MCF 10A (cell line): ENCODE measurements around the gene ADAM21. TPM values are rescaled to one million over a fixed set of nuclear protein-coding genes. Genes with fewer than 3 reads are reported as not detected.
"Not testable (repeated sequence)": the region's sequence is repeated elsewhere in the genome, so short reads cannot be mapped to it uniquely, and the experiment has no call there.

Experiments used
- BruUV-seq: library from RNA; stranded (reverse); fragments of 400-500 nt; replicated peaks from 2 replicates; lab custom pipeline; 2021; lab: Mats Ljungman, UMichigan
- CTCF ChIA-PET: fragments of 300-600 bp; sonication (Branson Sonifier 250); formaldehyde crosslinking; extraction: SDS; loops from one replicate; lab custom pipeline; 2021; ENCODE audit warnings: antibody characterized with exemption, inconsistent platforms; lab: Yijun Ruan, JAX
- POLR2A ChIA-PET: fragments of 300-600, 350-650 bp; sonication (Branson Sonifier 250); formaldehyde crosslinking; extraction: SDS; loops from one replicate; lab custom pipeline; 2020; ENCODE audit warnings: antibody characterized with exemption, inconsistent platforms; lab: Yijun Ruan, JAX
- DNase-seq: peaks from one replicate; pipeline ENCODE4 v3.0.0-alpha.2; 2018; ENCODE audit not compliant: unreplicated experiment
- H3K27ac Mint-ChIP-seq: one replicate; pipeline ENCODE4 v1.8.0; 2022; ENCODE audit warnings: mild to moderate bottlenecking, low read depth, mixed read lengths; ENCODE audit not compliant: unreplicated experiment
- H3K27me3 Mint-ChIP-seq: one replicate; pipeline ENCODE4 v1.8.0; 2022; ENCODE audit warnings: mixed read lengths; ENCODE audit not compliant: insufficient read depth, unreplicated experiment
- H3K36me3 Mint-ChIP-seq: one replicate; pipeline ENCODE4 v1.8.0; 2022; ENCODE audit warnings: mild to moderate bottlenecking, moderate library complexity, mixed read lengths; ENCODE audit not compliant: insufficient read depth, unreplicated experiment
- H3K4me1 Mint-ChIP-seq: one replicate; pipeline ENCODE4 v1.8.0; 2022; ENCODE audit warnings: mixed read lengths; ENCODE audit not compliant: insufficient read depth, unreplicated experiment
- H3K4me3 Mint-ChIP-seq: one replicate; pipeline ENCODE4 v1.8.0; 2022; ENCODE audit warnings: mild to moderate bottlenecking, moderate library complexity, mixed read lengths; ENCODE audit not compliant: unreplicated experiment
- H3K9me3 Mint-ChIP-seq: one replicate; pipeline ENCODE4 v1.8.0; 2022; ENCODE audit warnings: mixed read lengths; ENCODE audit not compliant: unreplicated experiment
- CTCF ChIP-seq: fragments of 200-600 bp; IDR thresholded peaks from one replicate; pipeline ENCODE4 v1.8.0; 2022; ENCODE audit warnings: antibody characterized with exemption, mild to moderate bottlenecking; ENCODE audit not compliant: unreplicated experiment
- intact Hi-C: fragments of 100-400 bp; cut with micrococcal nuclease; formaldehyde crosslinking; loops from 2 replicates; pipeline ENCODE4 v1.14.1; 2022
- total RNA-seq: library from RNA; stranded (reverse); gene quantifications from 2 replicates; pipeline ENCODE4 v1.2.3, GENCODE V29; 2022

The ADAM21 gene
- total RNA-seq, 1 experiment from 2014 or later = 0.37 TPM

GRCh38 chr14:70425354-70425753, 26.6 kb upstream of the ADAM21 start:
- H3K9me3 Mint-ChIP-seq = peaks cover 12% of the 10 kb centered on the region
- H3K27ac Mint-ChIP-seq = no peak overlapping the region
- TF ChIP-seq CTCF = no peak
- no peak overlapping the region for H3K4me3 Mint-ChIP-seq
- no peak for DNase-seq
- no peaks in the 10 kb centered on the region for H3K4me1 Mint-ChIP-seq
- POLR2A ChIA-PET = no interaction called here
- H3K27me3 Mint-ChIP-seq = no peaks in the 10 kb centered on the region
- intact Hi-C loops = no loop called here
- CTCF ChIA-PET = no interaction called here
- no peaks in the 10 kb centered on the region for H3K36me3 Mint-ChIP-seq
- BruUV-seq = no TSS peak

GRCh38 chr14:70426555-70426954, 25.4 kb upstream of the ADAM21 start:
- POLR2A ChIA-PET = interaction anchor here (1.0 kb wide), 1 partner anchor 8 kb away, joined by 3 read pairs; no protein-coding TSS in a partner anchor
- CTCF ChIA-PET, H3K4me3 Mint-ChIP-seq, H3K36me3 Mint-ChIP-seq, intact Hi-C loops, H3K4me1 Mint-ChIP-seq, DNase-seq, H3K27ac Mint-ChIP-seq, BruUV-seq, H3K27me3 Mint-ChIP-seq: not testable (repeated sequence)
- H3K9me3 Mint-ChIP-seq = peaks cover 19% of the 10 kb centered on the region

GRCh38 chr14:70436867-70437266, 15.1 kb upstream of the ADAM21 start:
- BruUV-seq = no TSS peak
- DNase-seq = no peak
- POLR2A ChIA-PET = no interaction called here
- Mint-ChIP-seq H3K27ac (no peak overlapping the region), H3K4me1 (no peaks in the 10 kb centered on the region), H3K36me3 (no peaks in the 10 kb centered on the region), H3K9me3 (peaks cover 20% of the 10 kb centered on the region), H3K4me3 (no peak overlapping the region), H3K27me3 (no peaks in the 10 kb centered on the region)
- intact Hi-C loops = no loop called here
- CTCF ChIA-PET = no interaction called here
- no peak for TF ChIP-seq CTCF

GRCh38 chr14:70441641-70442040, 10.3 kb upstream of the ADAM21 start:
- Mint-ChIP-seq H3K27me3 (no peaks in the 10 kb centered on the region), H3K4me1 (no peaks in the 10 kb centered on the region), H3K9me3 (peaks cover 24% of the 10 kb centered on the region), H3K4me3 (no peak overlapping the region), H3K36me3 (no peaks in the 10 kb centered on the region), H3K27ac (no peak overlapping the region)
- no peak for TF ChIP-seq CTCF
- no peak for DNase-seq
- ChIA-PET CTCF (interaction anchor here (0.6 kb wide), 1 partner anchor 514 kb away, joined by 5 read pairs; no protein-coding TSS in a partner anchor), POLR2A (interaction anchor here (0.5 to 1.3 kb wide), 3 partner anchors 9 to 244 kb away, joined by 3 to 5 read pairs (median 3); no protein-coding TSS in a partner anchor)
- BruUV-seq = no TSS peak
- intact Hi-C loops = no loop called here
